Stomach (tissue), 4 donors: Measurements from ENCODE around the gene AUNIP.

Experiments
- CTCF ChIP-seq, 7 experiments: fragments of 450-650 bp in 4 of 7; fragments of 200-600 bp in 3 of 7; sonication (generic) in 3 of 7; IDR thresholded peaks; one replicate each; pipeline ENCODE4 v1.5.1; 2016 to 2019; ENCODE audit warnings: antibody characterized with exemption in 7 of 7, control low read depth in 2 of 7, mild to moderate bottlenecking in 1 of 7
- EP300 ChIP-seq: sonication (generic); formaldehyde crosslinking; IDR thresholded peaks from one replicate; pipeline ENCODE4 v1.6.1; 2017; ENCODE audit warnings: antibody characterized with exemption

- TF ChIP-seq EP300 (no peak), CTCF (IDR thresholded peaks at IDR 0.05) (no peak)
These were observed 43.2 kb upstream of the AUNIP start for GRCh38 chr1:25902462-25902861.
